GM11168 (cell line): Measurements from ENCODE around the gene DST.
"Not testable (repeated sequence)": the region's sequence is repeated elsewhere in the genome, so short reads cannot be mapped to it uniquely, and the experiment has no call there.

Experiments used
- in situ Hi-C: fragments of 300-500 bp; cut with MboI; formaldehyde crosslinking; loops from one replicate; pipeline ENCODE4 v1.12.0; 2022; ENCODE audit warnings: low sequenced_read_pairs; ENCODE audit not compliant: unreplicated experiment

DST gene

GRCh38 chr6:56575736-56576135 is 67.0 kb downstream of the DST start:
- in situ Hi-C loops = loop anchor here (10.0 kb wide), 1 partner anchor 211 kb away; no protein-coding TSS in a partner anchor

GRCh38 chr6:56574292-56574691 is 68.4 kb downstream of the DST start:
- in situ Hi-C loops = loop anchor here (10.0 kb wide), 1 partner anchor 209 kb away; no protein-coding TSS in a partner anchor

GRCh38 chr6:56573624-56574023 is 69.1 kb downstream of the DST start:
- in situ Hi-C loops = loop anchor here (10.0 kb wide), 1 partner anchor 209 kb away; no protein-coding TSS in a partner anchor

GRCh38 chr6:56572788-56573471 is 69.8 kb downstream of the DST start:
- in situ Hi-C loops = loop anchor here (10.0 kb wide), 1 partner anchor 208 kb away; no protein-coding TSS in a partner anchor

GRCh38 chr6:56571605-56572004 is 71.1 kb downstream of the DST start:
- in situ Hi-C loops = loop anchor here (10.0 kb wide), 1 partner anchor 207 kb away; no protein-coding TSS in a partner anchor

- in situ Hi-C loops = loop anchor here (10.0 kb wide), 1 partner anchor 206 kb away; no protein-coding TSS in a partner anchor
Measured at GRCh38 chr6:56570413-56571359, 72.0 kb downstream of the DST start.

GRCh38 chr6:56567501-56567900 is 75.2 kb downstream of the DST start:
- in situ Hi-C loops = no loop called here

GRCh38 chr6:56562730-56563129 is 80.0 kb downstream of the DST start:
- in situ Hi-C loops = not testable (repeated sequence)

GRCh38 chr6:56556751-56557540 is 85.7 kb downstream of the DST start:
- in situ Hi-C loops = no loop called here

GRCh38 chr6:56555438-56555872 is 87.2 kb downstream of the DST start:
- in situ Hi-C loops = no loop called here

GRCh38 chr6:56552187-56553130 is 90.2 kb downstream of the DST start:
- in situ Hi-C loops = no loop called here

GRCh38 chr6:56551409-56552120 is 91.1 kb downstream of the DST start:
- in situ Hi-C loops = no loop called here

- in situ Hi-C loops = no loop called here
Measured at GRCh38 chr6:56550301-56550700, 92.4 kb downstream of the DST start.

GRCh38 chr6:56549014-56549413 is 93.7 kb downstream of the DST start:
- in situ Hi-C loops = no loop called here

- in situ Hi-C loops = no loop called here
Measured at GRCh38 chr6:56547687-56548086, 95.0 kb downstream of the DST start.

GRCh38 chr6:56542364-56543331 is 100.0 kb downstream of the DST start:
- in situ Hi-C loops = no loop called here

- in situ Hi-C loops = no loop called here
Measured at GRCh38 chr6:56541741-56542360, 100.8 kb downstream of the DST start.
